Measurements from ENCODE around the gene ACTG1. TPM values are rescaled to one million over a fixed set of nuclear protein-coding genes. Genes with fewer than 3 reads are reported as not detected.

ACTG1 gene
- polyA plus RNA-seq = 1,302 TPM

DNA sequence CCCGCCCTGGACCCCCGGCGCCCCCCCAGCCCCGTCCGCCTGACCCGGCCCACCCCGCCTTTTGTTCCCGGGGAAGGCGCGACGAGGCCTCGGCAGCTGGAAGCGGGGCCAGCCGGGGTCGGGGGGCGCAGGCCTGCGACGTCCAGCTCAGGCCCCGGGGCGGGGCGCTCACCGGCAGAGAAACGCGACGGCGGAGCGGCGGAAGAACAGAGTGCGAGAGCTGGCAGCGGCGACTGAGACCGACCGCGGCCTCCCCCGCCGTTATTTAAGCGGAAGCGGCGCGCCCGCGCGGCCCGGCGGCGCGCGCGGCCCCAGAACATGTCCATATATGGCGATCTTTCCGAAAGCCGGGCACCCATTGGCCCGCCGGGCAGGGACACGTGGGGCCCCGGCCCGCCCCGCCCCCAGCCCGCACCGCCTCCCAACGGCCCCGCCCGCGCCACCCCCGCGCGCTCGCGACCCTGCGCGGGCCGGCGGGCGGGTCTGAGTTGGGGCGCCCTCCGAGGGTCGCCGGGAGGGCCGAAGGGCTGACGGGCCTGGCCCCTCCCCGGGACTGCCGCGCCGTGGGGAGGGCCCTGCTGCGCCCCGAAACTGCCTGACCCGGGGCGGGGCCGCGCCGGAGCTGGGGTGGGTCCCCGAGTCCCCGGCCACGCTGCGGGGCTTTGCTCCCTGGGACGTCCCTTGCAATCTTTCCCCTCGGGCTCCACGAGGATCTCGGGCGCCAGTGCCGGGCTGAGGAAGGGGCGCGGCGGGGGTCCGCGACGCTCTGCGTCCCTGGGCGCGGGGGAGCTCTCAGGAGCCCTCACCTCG is at the start of gene ACTG1:
ACTG1 (minus strand) TSS at position 238 of the 810 bp plus-strand sequence. CDS start 445 bp downstream, outside the sequence.
- H3K27me3 Mint-ChIP-seq = no peaks in the 10 kb centered on the region
- H3K9me3 Mint-ChIP-seq = no peaks in the 10 kb centered on the region
- peak within 1 kb of the TSS; percentile 94 to 99 (median 97) for H3K4me3 Mint-ChIP-seq
- peaks cover 24% of the 10 kb centered on the region for H3K36me3 Mint-ChIP-seq
- H3K27ac Mint-ChIP-seq = peak within 1 kb of the TSS; percentile 95 to 99 (median 96)
- H3K4me1 Mint-ChIP-seq = peaks cover 27 to 38% (median 36%) of the 10 kb centered on the region in 3 donors

DNA sequence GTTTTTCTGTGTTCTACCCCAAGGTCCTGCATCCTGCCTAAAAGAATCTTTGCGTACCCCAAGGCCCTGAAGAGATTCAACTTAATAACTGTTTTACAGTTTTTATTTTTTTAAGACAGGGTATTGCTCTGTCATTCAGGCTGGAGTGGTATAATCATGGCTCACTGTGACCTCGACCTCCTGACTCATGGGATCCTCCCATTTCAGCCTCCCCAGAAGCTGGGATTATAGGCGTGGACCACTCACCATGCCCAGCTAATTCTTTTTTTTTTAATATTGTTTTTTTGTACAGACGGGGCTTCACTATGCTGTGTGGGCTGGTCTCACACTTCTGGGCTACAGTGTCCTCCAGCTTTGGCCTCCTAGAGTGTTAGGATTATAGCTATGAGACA is 48.9 kb upstream of the ACTG1 start:
- H3K27me3 Mint-ChIP-seq = no peaks in the 10 kb centered on the region
- peak overlapping the region; percentile 71 to 91 (median 76) for H3K4me3 Mint-ChIP-seq
- no peaks in the 10 kb centered on the region for H3K9me3 Mint-ChIP-seq
- peaks cover 4% of the 10 kb centered on the region for H3K36me3 Mint-ChIP-seq
- peaks cover 15 to 26% (median 20%) of the 10 kb centered on the region in 3 donors for H3K4me1 Mint-ChIP-seq
- peak overlapping the region; percentile 88 to 97 (median 97) for H3K27ac Mint-ChIP-seq

DNA sequence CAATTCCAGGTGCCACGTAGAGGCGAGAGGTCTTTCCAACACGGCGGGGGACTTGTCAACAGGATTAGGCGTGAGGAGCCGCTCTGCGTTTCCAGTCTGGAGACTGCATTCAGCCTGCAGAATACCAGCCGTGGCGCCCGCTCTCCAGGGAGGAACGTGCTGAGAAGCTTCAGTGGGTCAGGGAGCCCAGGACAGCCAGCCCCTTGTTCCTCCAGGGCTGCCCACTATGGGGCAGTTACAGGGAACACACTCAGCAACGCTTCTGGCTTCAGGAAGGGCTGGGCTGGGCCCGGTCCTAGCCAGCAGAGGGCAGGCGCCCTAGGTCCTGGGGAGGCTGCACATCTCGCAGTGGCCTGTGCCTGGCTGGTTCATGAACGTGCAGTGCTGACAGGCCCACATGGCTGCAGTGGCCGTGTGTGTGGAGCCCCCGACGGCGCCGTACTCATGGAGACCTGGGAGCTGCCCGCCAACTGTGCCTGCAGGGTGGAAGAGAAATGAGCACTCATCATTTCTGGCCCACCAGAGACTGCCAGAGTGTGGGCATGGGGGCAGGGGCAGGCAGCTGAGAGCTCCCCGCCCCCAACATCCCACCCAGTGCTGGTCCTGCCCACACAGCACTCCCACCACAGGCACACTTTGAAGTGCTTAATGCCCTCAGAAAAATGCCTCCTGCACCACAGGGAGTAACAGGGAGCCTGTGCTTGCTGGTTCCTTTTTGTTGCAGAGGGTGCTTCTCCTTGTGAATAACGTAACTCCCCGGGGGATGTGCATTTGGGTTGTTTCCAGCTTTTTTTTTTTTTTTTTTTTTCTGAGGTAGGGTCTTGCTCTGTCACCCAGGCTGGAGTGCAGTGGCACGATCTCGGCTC is 46.6 kb upstream of the ACTG1 start:
- Mint-ChIP-seq H3K27ac (no peak overlapping the region), H3K27me3 (no peaks in the 10 kb centered on the region), H3K9me3 (no peaks in the 10 kb centered on the region), H3K4me1 (peaks cover 15 to 27% (median 23%) of the 10 kb centered on the region in 3 donors), H3K4me3 (peak overlapping the region in 1 of 4 donors; percentile 58), H3K36me3 (peaks cover 4% of the 10 kb centered on the region)

DNA sequence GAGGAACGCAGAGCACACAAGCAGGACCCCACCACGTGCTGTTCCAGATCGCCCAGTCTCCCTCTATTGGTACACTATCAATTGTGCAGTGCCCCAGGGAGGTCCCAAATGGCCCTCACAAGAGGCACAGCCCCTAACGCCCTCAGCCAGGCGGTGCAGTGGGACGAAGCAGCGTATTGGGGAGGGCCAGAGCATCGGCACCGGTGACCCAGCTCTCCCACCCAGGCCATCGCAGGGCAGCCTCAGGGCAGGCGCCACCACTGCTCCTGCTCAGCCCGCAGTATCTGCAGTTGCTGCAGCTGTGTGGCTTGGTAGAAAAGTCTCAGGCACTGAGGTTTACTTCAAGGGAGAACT is 45.5 kb upstream of the ACTG1 start:
- H3K27me3 Mint-ChIP-seq = no peaks in the 10 kb centered on the region
- H3K9me3 Mint-ChIP-seq = no peaks in the 10 kb centered on the region
- peaks cover 4% of the 10 kb centered on the region for H3K36me3 Mint-ChIP-seq
- H3K4me3 Mint-ChIP-seq = no peak overlapping the region
- peaks cover 18 to 32% (median 32%) of the 10 kb centered on the region in 3 donors for H3K4me1 Mint-ChIP-seq
- H3K27ac Mint-ChIP-seq = no peak overlapping the region

DNA sequence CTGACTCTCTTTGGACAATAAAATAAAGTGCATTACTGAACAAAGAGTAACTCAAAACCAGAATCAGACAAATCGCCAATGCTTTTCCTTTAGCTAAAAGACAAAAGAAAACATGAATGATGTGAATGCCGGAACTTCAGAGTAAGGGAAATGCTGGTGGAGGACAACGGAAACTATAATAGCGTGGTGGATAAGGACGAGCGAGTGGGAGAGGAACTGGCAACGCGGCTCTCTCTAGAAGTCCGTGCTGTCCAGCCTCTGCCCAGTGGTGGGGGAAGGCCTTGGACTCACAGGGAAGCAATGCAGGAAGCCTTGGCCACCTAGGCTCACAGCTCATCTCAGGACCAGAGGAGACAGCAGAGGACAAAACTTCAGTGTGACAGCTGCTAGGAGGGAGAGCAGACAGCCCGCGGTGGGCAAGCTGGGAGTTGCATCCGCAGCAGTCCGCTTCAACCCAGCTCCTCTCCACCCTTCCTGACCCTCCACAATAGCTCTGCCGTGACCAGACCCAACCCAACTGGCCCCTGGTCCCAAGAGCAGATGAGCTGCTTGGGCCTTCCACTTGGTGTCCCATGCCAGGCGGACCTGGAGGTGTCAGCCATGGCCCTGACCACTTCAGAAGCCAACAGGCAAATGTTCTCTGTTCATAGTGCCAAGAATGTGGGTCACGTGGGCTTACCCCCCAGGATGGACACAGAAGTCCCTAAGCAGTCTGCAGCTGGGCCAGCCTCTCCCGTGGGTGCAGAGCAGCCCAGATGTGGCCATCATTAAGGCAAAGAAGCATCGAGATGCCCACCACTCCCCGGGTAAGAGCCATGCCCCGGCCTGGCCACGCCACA is 44.9 kb upstream of the ACTG1 start:
- H3K27ac Mint-ChIP-seq = peak overlapping the region; percentile 51 to 82 (median 73)
- H3K27me3 Mint-ChIP-seq = no peaks in the 10 kb centered on the region
- H3K4me3 Mint-ChIP-seq = peak overlapping the region in 1 of 4 donors; percentile 40
- peaks cover 3% of the 10 kb centered on the region for H3K36me3 Mint-ChIP-seq
- peaks cover 23 to 31% (median 29%) of the 10 kb centered on the region in 3 donors for H3K4me1 Mint-ChIP-seq
- H3K9me3 Mint-ChIP-seq = no peaks in the 10 kb centered on the region

DNA sequence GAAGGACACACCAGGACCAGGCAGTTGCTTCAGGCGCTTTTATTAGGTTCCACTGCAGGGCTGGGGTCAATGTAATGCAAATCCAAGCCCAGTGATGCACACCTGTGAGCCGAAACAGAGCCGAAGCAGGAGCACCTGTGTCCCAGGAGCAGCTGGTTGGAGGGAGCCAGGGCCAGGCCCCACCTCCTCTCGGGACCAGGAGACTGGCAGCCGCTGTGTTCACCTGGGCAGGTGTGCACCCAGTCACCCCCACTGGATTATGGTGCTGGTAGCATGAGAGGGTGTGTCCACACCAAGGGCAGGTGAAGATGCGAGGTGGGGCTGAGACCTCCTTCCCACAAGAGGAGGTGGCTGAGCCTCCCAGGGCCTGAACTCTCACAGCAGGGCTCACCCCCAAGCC is 44.3 kb upstream of the ACTG1 start:
- Mint-ChIP-seq H3K27ac (peak overlapping the region; percentile 51 to 82 (median 73)), H3K36me3 (peaks cover 2% of the 10 kb centered on the region)

DNA sequence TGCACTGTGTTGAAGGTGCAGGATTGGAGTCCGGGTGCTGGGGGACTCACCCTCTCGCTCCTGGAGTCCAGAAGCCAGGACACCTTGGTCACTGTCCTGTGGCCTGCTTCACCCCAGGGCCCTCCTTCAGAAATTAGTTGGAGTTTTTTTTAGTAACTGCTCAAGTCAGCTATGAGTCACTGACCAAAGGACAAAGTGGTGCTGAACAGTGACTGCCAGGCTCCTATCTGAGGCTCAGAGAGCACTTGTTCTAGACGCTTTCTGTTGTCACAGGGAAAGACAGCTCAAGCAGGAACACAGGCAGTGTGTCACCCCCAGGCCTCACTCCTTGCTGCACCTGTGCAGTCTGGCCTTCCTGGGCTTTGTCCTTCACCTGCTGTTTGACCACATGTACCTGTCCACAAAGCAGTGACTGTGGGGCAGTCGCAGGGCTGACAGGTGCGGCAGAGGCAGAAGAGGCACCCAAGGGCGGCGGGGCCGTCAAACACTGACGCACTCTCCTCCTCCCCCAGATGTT is 43.6 kb upstream of the ACTG1 start:
- H3K27ac Mint-ChIP-seq = peak overlapping the region in 1 of 3 donors; percentile 58
- H3K9me3 Mint-ChIP-seq = no peaks in the 10 kb centered on the region
- peaks cover 21 to 27% (median 26%) of the 10 kb centered on the region in 3 donors for H3K4me1 Mint-ChIP-seq
- H3K27me3 Mint-ChIP-seq = no peaks in the 10 kb centered on the region
- H3K36me3 Mint-ChIP-seq = peaks cover 2% of the 10 kb centered on the region
- H3K4me3 Mint-ChIP-seq = peak overlapping the region in 1 of 4 donors; percentile 14

More for the DNA sequence above, 44.3 kb upstream of the ACTG1 start:
- Mint-ChIP-seq H3K4me3 (no peak overlapping the region), H3K27me3 (no peaks in the 10 kb centered on the region), H3K9me3 (no peaks in the 10 kb centered on the region), H3K4me1 (peaks cover 23 to 29% (median 27%) of the 10 kb centered on the region in 3 donors)

DNA sequence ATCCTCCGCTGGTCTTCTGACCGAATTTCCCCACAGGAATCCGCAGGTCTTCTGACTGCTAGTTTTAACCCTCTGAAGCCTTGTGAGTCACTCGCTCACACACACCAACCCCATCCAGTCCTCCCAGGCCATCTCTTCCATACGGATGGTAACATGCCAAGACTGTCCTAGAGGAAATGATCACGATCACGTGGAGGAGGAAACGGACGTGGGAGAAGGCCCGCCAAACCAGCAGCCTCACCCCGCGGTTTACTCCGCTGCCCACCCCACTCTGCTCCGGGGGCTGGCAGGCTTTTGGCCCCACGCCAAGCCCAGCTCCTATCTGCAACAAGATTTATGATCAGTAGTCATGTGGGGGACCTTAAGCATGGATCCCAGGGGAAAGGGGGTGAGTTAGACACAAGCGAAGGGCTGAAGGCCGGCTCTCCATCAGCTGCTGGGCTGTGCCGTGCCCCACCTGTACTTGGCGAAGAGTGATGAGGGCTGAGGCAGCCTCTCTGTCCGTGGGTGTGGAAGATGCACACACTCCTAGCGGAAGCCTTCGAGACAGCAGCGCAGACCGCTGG is 41.1 kb upstream of the ACTG1 start:
- Mint-ChIP-seq H3K36me3 (peaks cover 7% of the 10 kb centered on the region), H3K4me3 (peak overlapping the region; percentile 89 to 99 (median 96)), H3K27me3 (no peaks in the 10 kb centered on the region), H3K9me3 (no peaks in the 10 kb centered on the region), H3K27ac (peak overlapping the region; percentile 83 to 100 (median 96)), H3K4me1 (peaks cover 17 to 29% (median 25%) of the 10 kb centered on the region in 3 donors)

DNA sequence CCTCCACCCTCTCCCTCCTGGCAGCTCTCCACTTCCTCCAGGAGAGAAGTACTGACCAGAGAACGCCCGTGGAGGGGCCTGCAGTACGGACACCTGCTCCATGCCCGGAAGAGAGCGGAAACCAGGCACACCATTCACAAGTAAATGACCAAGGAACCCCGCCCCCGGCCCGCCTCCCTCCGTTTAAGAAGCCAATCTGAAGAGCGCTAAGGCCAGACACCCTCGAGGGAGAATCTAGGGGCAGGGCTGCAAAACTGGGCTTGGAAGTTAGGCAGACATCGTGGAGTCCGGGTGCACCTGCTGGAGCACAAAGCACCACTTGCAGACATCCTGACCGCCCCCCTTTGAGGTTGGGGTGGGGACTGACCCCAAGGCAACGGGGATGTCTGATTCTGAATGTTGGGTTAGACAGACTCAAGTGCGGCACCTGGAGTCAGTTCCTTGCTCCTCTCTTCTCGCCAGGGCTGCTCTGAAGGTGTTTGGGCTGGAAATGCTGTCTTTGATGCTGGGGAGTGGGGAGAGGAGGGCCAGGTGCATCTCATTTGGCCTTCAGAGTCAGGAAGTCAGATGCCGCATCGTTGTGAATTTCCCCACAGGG is 40.5 kb upstream of the ACTG1 start:
- H3K4me1 Mint-ChIP-seq = peaks cover 17 to 29% (median 25%) of the 10 kb centered on the region in 3 donors
- no peaks in the 10 kb centered on the region for H3K27me3 Mint-ChIP-seq
- no peaks in the 10 kb centered on the region for H3K9me3 Mint-ChIP-seq
- peak overlapping the region; percentile 83 to 100 (median 96) for H3K27ac Mint-ChIP-seq
- peaks cover 7% of the 10 kb centered on the region for H3K36me3 Mint-ChIP-seq
- peak overlapping the region; percentile 89 to 99 (median 96) for H3K4me3 Mint-ChIP-seq

DNA sequence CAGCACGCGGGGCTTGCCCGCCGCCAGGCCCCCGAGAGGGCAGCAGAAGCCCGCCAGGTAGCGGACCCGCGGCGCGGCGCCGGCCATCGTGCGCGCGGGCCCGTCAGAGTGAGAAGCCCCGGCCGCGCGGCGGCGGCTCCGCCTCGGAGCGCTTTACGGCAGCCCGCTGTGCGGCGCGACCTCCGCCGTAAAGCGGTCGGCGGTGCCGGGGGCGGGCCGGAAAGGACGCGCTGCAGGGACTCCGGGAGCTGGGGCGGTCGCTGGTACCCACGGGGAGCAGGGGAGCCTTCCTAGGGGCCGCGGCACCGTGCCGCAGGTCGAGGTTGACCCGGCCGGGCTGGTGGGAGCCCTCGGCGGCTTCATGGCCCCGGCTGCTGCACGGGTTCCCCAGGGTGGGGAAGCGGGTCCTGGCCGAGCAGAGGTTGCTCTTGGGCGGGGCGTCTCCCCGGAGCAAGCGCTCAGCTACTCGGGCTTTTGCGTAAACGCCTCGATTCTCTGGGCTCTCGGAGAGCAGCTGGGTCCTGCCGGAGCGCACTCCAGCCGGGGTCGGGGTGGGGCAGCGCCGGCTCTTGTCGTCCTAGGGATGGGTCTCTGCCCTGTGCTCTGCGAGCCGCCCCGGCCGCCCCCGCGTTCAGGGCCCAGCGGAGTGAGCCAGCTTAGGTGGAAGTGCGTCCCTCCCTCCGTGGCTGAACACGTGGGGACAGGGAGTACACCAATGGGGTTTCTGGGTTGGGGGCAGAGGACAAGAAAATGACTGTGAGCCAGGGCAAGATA is 39.8 kb upstream of the ACTG1 start, which contains the start of gene FAAP100:
FAAP100 (minus strand) TSS at position 110 of the 774 bp plus-strand sequence; CDS start at position 87, 23 bp downstream.
- H3K36me3 Mint-ChIP-seq = peaks cover 7% of the 10 kb centered on the region
- H3K4me1 Mint-ChIP-seq = peaks cover 16 to 29% (median 25%) of the 10 kb centered on the region in 3 donors
- peak within 1 kb of the TSS; percentile 89 to 99 (median 96) for H3K4me3 Mint-ChIP-seq
- H3K9me3 Mint-ChIP-seq = no peaks in the 10 kb centered on the region
- H3K27ac Mint-ChIP-seq = peak within 1 kb of the TSS; percentile 95 to 100 (median 96)
- H3K27me3 Mint-ChIP-seq = no peaks in the 10 kb centered on the region

DNA sequence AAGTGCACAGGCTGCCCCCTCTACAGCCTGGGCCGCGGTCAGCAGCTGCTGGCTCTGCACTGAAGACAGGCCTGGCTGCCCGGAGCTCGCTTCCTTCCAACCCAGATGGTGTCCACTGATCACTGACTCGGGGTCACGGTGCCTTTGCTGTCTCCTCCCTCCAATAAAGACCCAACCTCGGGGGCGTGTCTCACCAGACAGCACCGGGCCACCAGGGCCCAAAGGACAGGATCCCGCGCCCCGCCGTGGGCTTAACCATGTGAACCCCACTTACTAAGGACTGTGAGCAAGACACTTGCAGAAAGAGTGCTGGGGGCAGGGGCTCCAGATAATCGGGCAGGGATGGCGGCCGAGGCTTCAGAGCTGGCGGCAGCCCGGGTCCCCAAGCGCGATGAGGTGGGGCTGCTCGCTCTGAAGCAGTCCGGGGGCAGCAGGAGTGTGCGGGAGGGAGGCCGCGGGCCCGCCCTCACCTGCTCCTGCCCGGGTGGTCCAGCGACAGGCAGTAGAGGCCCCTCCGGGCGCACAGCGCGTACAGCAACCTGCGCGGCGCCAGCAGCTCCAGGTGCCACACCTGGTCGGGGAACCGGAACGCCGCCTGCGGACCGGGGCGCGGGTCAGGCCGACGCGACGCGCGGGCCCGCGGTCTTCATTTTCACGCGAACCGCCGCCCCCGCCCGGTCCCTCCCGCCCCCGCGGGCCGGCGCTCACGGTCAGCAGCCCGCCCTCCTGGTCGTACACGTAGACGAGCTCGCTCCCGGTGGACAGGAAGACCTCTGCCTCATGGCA is 39.1 kb upstream of the ACTG1 start:
- no peaks in the 10 kb centered on the region for H3K9me3 Mint-ChIP-seq

DNA sequence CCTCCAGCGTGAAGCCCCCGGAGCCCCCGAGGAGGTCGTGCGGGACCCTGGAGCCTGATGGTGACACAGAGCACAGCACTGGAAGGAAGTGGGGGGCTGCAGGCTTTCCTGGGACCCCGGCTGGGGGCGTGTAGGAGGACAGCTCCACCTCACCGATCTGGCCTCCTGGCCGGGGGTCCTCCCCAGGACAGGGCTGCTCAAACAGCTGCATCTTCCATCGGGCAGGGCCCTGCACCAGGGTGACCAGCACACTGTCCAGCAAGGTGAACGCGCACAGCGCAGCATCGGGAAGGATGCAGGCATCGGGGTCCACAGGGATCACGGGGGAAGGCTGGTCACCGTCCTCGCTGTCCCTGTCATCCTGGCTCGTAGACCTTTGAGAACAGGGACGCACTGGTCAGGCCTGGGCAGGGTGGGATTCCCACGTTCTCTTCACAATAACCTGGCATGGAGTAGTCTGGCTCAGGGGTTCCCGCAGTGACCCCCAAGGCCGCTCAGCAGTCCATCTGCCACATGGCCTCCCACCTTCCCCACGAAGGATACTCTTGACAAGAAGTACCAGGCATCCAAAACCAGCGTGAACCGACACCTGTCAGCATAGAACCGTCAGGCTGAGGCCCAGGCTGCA is 38.3 kb upstream of the ACTG1 start:
- peaks cover 5% of the 10 kb centered on the region for H3K36me3 Mint-ChIP-seq
- peak overlapping the region; percentile 89 to 97 (median 92) for H3K4me3 Mint-ChIP-seq
- H3K9me3 Mint-ChIP-seq = no peaks in the 10 kb centered on the region

More for the DNA sequence above, 39.1 kb upstream of the ACTG1 start:
- peaks cover 12 to 27% (median 22%) of the 10 kb centered on the region in 3 donors for H3K4me1 Mint-ChIP-seq
- H3K27ac Mint-ChIP-seq = peak overlapping the region; percentile 91 to 95 (median 94)
- peaks cover 5% of the 10 kb centered on the region for H3K36me3 Mint-ChIP-seq
- no peaks in the 10 kb centered on the region for H3K27me3 Mint-ChIP-seq
- H3K4me3 Mint-ChIP-seq = peak overlapping the region; percentile 89 to 99 (median 95)

More for the DNA sequence above, 38.3 kb upstream of the ACTG1 start:
- peak overlapping the region in 2 of 3 donors; percentile 94 to 95 for H3K27ac Mint-ChIP-seq
- no peaks in the 10 kb centered on the region for H3K27me3 Mint-ChIP-seq
- peaks cover 12 to 27% (median 20%) of the 10 kb centered on the region in 3 donors for H3K4me1 Mint-ChIP-seq

Measured in IgD-negative memory B cell (primary cell).